Endothelial cell of umbilical vein (primary cell): ENCODE results near the gene SLC22A17. TPM values are rescaled to one million over a fixed set of nuclear protein-coding genes. Genes with fewer than 3 reads are reported as not detected.

Source experiments
- BruUV-seq: library from RNA; stranded (reverse); fragments of 400-500 nt; replicated peaks from 2 replicates; lab custom pipeline; 2021; lab: Mats Ljungman, UMichigan
- CTCF ChIA-PET: fragments of 300-600, 350-600 bp; sonication (Branson Sonifier 250); formaldehyde crosslinking; loops from one replicate; lab custom pipeline; 2021; ENCODE audit warnings: antibody characterized with exemption, inconsistent platforms; lab: Charles Lee
- POLR2A ChIA-PET: fragments of 300-600, 350-600 bp; sonication (Branson Sonifier 250); formaldehyde crosslinking; loops from one replicate; lab custom pipeline; 2021; ENCODE audit warnings: antibody characterized with exemption, inconsistent platforms; lab: Charles Lee
- DNase-seq: peaks from one replicate; pipeline ENCODE4 v3.0.0-alpha.2; 2011; ENCODE audit warnings: low read depth, low spot score
- FAIRE-seq: peaks from 2 replicates; lab custom pipeline; 2011; peaks lifted over from hg19 to GRCh38; lab: Jason Lieb, UNC
- H2AFZ ChIP-seq: 2 replicates; pipeline ENCODE4 v1.6.0; 2012; ENCODE audit warnings: low read depth, low read length, control low read depth, inconsistent platforms
- H3K27ac ChIP-seq: 2 replicates; pipeline ENCODE4 v1.5.1; 2011; ENCODE audit warnings: low read depth, mild to moderate bottlenecking, control low read depth, low read length, moderate library complexity; ENCODE audit not compliant: insufficient read depth
- H3K27me3 ChIP-seq, 2 experiments: 2 replicates each; pipeline versions ENCODE4 v1.6.0 to v1.6.1; 2011; ENCODE audit warnings: low read length in 2 of 2, mixed read lengths in 1 of 2; ENCODE audit not compliant: control insufficient read depth in 2 of 2, insufficient read depth in 2 of 2
- H3K36me3 ChIP-seq, 2 experiments: 2 replicates in 1 of 2; 3 replicates in 1 of 2; pipeline ENCODE4 v1.5.1; 2011; ENCODE audit warnings: low read length in 2 of 2, mild to moderate bottlenecking in 1 of 2, moderate library complexity in 1 of 2; ENCODE audit not compliant: control insufficient read depth in 2 of 2, insufficient read depth in 2 of 2; ENCODE audit errors: extremely low read depth in 1 of 2
- H3K4me1 ChIP-seq: 3 replicates; pipeline ENCODE4 v1.5.1; 2011; ENCODE audit warnings: mild to moderate bottlenecking, low read length; ENCODE audit not compliant: control insufficient read depth, insufficient read depth; ENCODE audit errors: extremely low read depth
- H3K4me2 ChIP-seq: 2 replicates; pipeline ENCODE4 v1.6.1; 2011; ENCODE audit warnings: low read length, control low read depth, mixed read lengths; ENCODE audit not compliant: insufficient read depth
- H3K4me3 ChIP-seq, 3 experiments: fragments of 200-600 bp in 1 of 3; sonication (generic), shearing (Covaris generic) in 1 of 3; replicated peaks in 1 of 3; 2 replicates each; pipeline ENCODE4 v1.5.1; 2011 to 2016; ENCODE audit warnings: control low read depth in 3 of 3, low read length in 3 of 3, mild to moderate bottlenecking in 2 of 3, inconsistent platforms in 1 of 3, low read depth in 1 of 3, moderate library complexity in 1 of 3; ENCODE audit not compliant: insufficient read depth in 1 of 3
- H3K79me2 ChIP-seq: 2 replicates; pipeline ENCODE4 v1.6.0; 2012; ENCODE audit warnings: low read length, inconsistent platforms; ENCODE audit not compliant: control insufficient read depth, insufficient read depth
- H3K9ac ChIP-seq: replicated peaks from 2 replicates; pipeline ENCODE3; 2011; ENCODE audit warnings: low read length, control low read depth; ENCODE audit not compliant: insufficient read depth; ENCODE audit errors: extremely low read depth
- H3K9me1 ChIP-seq: replicated peaks from 3 replicates; pipeline ENCODE4 v1.6.0; 2011; ENCODE audit warnings: mild to moderate bottlenecking, low read length; ENCODE audit not compliant: control insufficient read depth, insufficient read depth; ENCODE audit errors: extremely low read depth
- H3K9me3 ChIP-seq: replicated peaks from 2 replicates; pipeline ENCODE4 v1.5.1; 2012; ENCODE audit warnings: low read length, inconsistent platforms; ENCODE audit not compliant: control insufficient read depth, insufficient read depth
- H4K20me1 ChIP-seq: replicated peaks from 2 replicates; pipeline ENCODE3; 2011; ENCODE audit warnings: mild to moderate bottlenecking, low read length; ENCODE audit not compliant: control insufficient read depth, insufficient read depth; ENCODE audit errors: extremely low read depth
- CTCF ChIP-seq, 2 donors: IDR thresholded peaks; 1 replicate in 1 of 2; 2 replicates in 1 of 2; pipeline ENCODE4 v1.5.1; 2011; ENCODE audit warnings: low read length in 2 of 2, mild to moderate bottlenecking in 2 of 2, moderate library complexity in 2 of 2, control low read depth in 1 of 2, inconsistent platforms in 1 of 2, low read depth in 1 of 2; ENCODE audit not compliant: insufficient read depth in 1 of 2; ENCODE audit errors: extremely low read depth in 1 of 2
- EZH2 ChIP-seq: IDR thresholded peaks from 2 replicates; pipeline ENCODE4 v1.6.1; 2012; ENCODE audit warnings: borderline replicate concordance, low read depth, mild to moderate bottlenecking, moderate library complexity, low read length, inconsistent platforms; ENCODE audit not compliant: severe bottlenecking
- FOS ChIP-seq: IDR thresholded peaks from 2 replicates; pipeline ENCODE4 v1.6.1; 2011; ENCODE audit warnings: mild to moderate bottlenecking, low read length, moderate library complexity, borderline replicate concordance; ENCODE audit not compliant: insufficient read depth
- GATA2 ChIP-seq: IDR thresholded peaks from 2 replicates; pipeline ENCODE4 v1.7.0; 2011; ENCODE audit warnings: low read depth, mild to moderate bottlenecking, moderate library complexity, mixed read lengths, low read length; ENCODE audit not compliant: insufficient read length, insufficient read depth
- JUN ChIP-seq: IDR thresholded peaks from 2 replicates; pipeline ENCODE4 v1.6.1; 2011; ENCODE audit warnings: borderline replicate concordance, low read depth; ENCODE audit not compliant: insufficient read length, insufficient read depth
- MYC ChIP-seq: IDR thresholded peaks from one replicate; pipeline ENCODE4 v1.6.1; 2011; ENCODE audit warnings: mild to moderate bottlenecking, low read depth, low read length
- POLR2A ChIP-seq: IDR thresholded peaks from 2 replicates; pipeline ENCODE4 v1.6.1; 2012; ENCODE audit warnings: low read depth, mild to moderate bottlenecking, control low read depth, low read length
- POLR2AphosphoS5 ChIP-seq: IDR thresholded peaks from 2 replicates; pipeline ENCODE4 v1.6.1; 2012; ENCODE audit warnings: low read depth, mild to moderate bottlenecking, control low read depth, low read length, moderate library complexity; ENCODE audit not compliant: insufficient read depth
- dilution Hi-C: fragments of 300-500 bp; cut with MboI; formaldehyde crosslinking; loops from one replicate; pipeline ENCODE4 v1.15.0; 2019; ENCODE audit warnings: low sequenced_read_pairs; ENCODE audit not compliant: extremely low pct_ligation_motif_present
- intact Hi-C: fragments of 100-400 bp; cut with micrococcal nuclease; formaldehyde crosslinking; loops from one replicate; pipeline ENCODE4 v1.10.0; 2022
- polyA plus RNA-seq, 4 experiments: library from polyadenylated mRNA; depleted of rRNA in 3 of 4; stranded (reverse) in 3 of 4; unstranded in 1 of 4; fragments of >200 nt; gene quantifications; 2 replicates each; pipeline versions ENCODE4 v1.2.1 to v1.2.3, GENCODE V29; 2011 to 2012; ENCODE audit warnings: missing spikeins in 1 of 4
- total RNA-seq: library from RNA; stranded (reverse); gene quantifications from 2 replicates; pipeline ENCODE4 v1.2.3, GENCODE V29; 2021

Gene SLC22A17
- total and polyA plus RNA-seq, 2 donors (not counting 3 experiments of a cell fraction or from before 2014, with no cell fraction given), result 2.9 to 4.6 TPM

- no peak overlapping the region for H2AFZ ChIP-seq
- CTCF ChIA-PET, result interaction anchor here (1.0 to 1.9 kb wide), 4 partner anchors 11 to 33 kb away, joined by 3 to 7 read pairs (median 4); no protein-coding TSS in a partner anchor
- no peak overlapping the region for H3K4me3 ChIP-seq
- no peak for DNase-seq
- H4K20me1 ChIP-seq, result no peaks in the 10 kb centered on the region
- H3K4me1 ChIP-seq, result no peaks in the 10 kb centered on the region
- no peak for FAIRE-seq
- no peak overlapping the region for H3K27ac ChIP-seq
- no peaks in the 10 kb centered on the region for H3K79me2 ChIP-seq
- TF ChIP-seq GATA2 (no peak), JUN (no peak), FOS (no peak), CTCF (IDR thresholded peaks at IDR 0.05; ENCODE audit: extremely low read depth in 1 of 2, insufficient read depth in 1 of 2, low read depth in 1 of 2, low read length in 2 of 2) (no peak), POLR2A (no peak), POLR2AphosphoS5 (no peak), MYC (no peak), EZH2 (no peak)
- H3K4me2 ChIP-seq, result no peak overlapping the region
- H3K9me1 ChIP-seq, result no peaks in the 10 kb centered on the region
- intact Hi-C loops, result no loop called here
- no TSS peak for BruUV-seq
- H3K36me3 ChIP-seq, result no peaks in the 10 kb centered on the region
- dilution Hi-C loops, result no loop called here
- H3K9ac ChIP-seq, result no peak overlapping the region
- H3K27me3 ChIP-seq, result peaks cover 16 to 20% of the 10 kb centered on the region in 2 experiments
- POLR2A ChIA-PET, result no interaction called here
- no peaks in the 10 kb centered on the region for H3K9me3 ChIP-seq
Observed at GRCh38 chr14:23346693-23347405, 5.8 kb downstream of the SLC22A17 start.
